HG03095 (cell line): Measurements from ENCODE around the gene HSD17B11.
"Not testable (repeated sequence)": the region's sequence is repeated elsewhere in the genome, so short reads cannot be mapped to it uniquely, and the experiment has no call there.

Source experiments
- ATAC-seq: cut with Tn5 transposase; IDR thresholded peaks from one replicate; pipeline ENCODE4 v1.9.1; 2021; ENCODE audit warnings: moderate library complexity; ENCODE audit not compliant: unreplicated experiment

HSD17B11 gene, protein sequence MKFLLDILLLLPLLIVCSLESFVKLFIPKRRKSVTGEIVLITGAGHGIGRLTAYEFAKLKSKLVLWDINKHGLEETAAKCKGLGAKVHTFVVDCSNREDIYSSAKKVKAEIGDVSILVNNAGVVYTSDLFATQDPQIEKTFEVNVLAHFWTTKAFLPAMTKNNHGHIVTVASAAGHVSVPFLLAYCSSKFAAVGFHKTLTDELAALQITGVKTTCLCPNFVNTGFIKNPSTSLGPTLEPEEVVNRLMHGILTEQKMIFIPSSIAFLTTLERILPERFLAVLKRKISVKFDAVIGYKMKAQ

DNA sequence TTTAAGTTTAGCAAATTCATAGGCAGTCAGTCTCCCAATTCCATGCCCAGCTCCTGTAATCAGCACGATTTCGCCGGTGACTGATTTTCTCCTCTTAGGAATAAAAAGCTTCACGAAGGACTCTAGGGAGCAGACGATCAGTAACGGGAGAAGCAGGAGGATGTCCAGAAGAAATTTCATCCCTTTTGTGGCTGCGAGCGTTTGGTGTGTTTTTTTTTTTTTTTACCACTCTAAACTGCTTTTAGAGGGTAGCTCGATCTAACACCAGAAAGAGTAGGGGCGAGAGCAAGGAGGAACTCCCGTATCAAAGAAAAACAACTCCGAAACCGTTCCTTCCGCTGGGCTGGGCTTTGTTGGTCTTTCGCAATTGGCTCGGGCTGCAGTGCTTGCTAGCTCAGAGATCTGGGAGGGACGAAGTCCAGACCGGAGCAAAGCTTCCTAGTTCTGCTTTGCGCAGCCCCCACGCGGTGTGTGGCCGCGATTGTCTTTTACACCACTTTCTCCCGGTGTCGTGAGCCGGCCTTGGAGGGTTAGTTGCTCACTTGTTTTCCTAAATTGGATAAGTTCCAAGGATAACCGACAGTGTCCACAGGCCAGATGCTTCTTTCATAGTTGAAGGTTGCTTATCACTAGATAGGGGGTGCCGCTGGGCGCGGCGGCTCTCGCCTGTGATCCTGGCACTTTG is at the start of gene HSD17B11:
Gene HSD17B11 (minus strand): TSS at position 298 of the 685 bp plus-strand sequence. CDS start 118 bp downstream, at position 180.
- peak; percentile 100 for ATAC-seq

DNA sequence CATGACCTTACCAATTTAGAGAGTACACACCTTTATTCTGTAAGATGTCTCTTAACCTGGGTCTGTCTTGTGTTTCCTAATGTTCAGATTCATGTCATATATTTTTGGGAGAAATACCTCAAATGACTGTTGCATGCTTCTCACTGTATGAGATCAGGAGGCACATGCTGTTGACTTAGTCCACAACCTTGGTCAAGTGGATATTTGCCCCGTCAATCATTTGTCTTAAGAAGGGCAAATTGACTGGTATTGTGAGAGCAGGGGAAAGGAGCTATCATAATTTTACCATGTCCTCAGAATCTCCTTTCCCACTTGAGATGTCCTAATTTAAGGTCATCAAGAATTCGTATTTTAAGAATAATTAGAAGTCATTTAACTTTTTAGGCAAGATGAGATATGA is 42.4 kb upstream of the HSD17B11 start:
- no peak for ATAC-seq

- ATAC-seq = no peak
Measured at GRCh38 chr4:87430038-87430437, 39.0 kb upstream of the HSD17B11 start.

DNA sequence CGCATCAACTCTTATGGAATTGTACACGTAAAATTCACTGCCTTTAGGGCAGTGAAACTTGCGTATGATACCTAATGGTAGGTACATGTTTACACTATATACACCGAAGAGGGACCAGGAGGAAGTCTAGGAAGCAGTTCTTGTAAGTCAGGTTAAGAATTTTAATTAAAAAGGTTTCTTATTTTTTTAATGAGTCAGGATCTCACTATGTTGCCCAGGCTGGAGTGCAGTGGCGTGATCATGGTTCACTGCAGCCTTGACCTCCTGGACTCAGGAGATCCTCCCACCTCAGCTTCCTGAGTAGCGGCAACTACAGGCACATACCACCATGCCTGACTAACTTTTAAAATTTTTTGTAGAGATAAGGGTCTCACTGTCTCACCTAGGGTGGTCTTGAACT is 38.0 kb upstream of the HSD17B11 start:
- ATAC-seq = no peak

GRCh38 chr4:87427518-87427868 is 36.5 kb upstream of the HSD17B11 start:
- no peak for ATAC-seq

GRCh38 chr4:87426865-87427517 is 36.0 kb upstream of the HSD17B11 start:
- no peak for ATAC-seq

DNA sequence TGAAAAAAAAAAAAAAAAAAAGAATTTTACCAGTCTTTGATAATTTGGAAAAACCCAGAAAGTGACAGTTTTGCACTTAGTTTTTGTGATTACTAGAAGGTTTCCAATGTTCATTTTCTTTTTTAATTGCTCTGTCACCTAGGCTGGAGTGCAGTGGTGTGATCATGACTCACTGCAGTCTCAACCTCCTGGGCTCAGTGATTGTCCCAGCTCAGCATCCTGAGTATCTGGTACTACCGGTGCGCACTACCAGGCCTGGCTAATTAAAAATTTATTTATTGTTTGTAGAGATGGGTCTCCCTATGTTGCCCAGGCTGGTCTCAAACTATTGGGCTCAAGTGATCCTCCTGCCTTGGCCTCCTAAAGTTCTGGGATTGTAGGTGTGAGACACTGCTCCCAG is 34.7 kb upstream of the HSD17B11 start:
- no peak for ATAC-seq

GRCh38 chr4:87424099-87424543 is 33.1 kb upstream of the HSD17B11 start:
- ATAC-seq = not testable (repeated sequence)

DNA sequence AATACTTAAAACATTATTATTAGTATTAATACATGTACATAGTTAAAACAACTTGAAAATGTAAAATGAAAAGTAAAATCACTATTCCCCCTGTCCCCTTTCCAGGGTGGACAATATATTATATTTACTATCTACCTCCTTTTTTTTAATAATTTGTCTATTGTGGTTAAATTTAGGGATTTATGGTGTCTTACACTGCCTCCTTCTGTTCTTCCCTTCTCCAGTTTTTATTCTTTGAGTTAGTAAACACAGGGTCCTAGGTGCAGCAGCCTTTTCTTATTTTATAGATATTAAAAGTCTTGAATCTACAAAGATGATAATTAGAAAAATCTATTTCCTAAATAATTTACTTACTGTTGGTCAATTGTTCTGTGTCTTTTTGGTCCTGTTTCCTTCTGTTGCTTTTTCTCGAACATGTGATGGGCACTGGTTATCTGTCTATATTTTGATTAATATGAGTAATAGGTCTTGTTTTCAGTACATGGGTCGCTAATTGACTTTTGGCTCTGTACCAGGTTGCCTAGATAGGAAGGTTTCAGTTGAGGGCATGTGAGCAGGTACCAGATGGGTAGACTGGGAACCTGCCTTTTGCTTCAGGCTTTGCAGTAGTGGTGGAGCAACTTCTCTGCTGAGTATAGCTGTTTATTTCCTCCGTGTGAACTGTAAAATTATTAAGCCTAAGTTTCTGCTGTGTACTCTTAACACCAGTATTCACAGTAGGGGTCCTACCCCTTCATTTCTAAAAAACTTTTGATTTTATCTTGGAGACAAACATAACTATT is 32.5 kb upstream of the HSD17B11 start:
- ATAC-seq = no peak

GRCh38 chr4:87422104-87423052 is 31.4 kb upstream of the HSD17B11 start, which contains the start of gene NUDT9:
NUDT9 (plus strand) TSS chr4:87422573; CDS start chr4:87422906, 333 bp downstream.
- ATAC-seq = peak; percentile 79

- ATAC-seq = no peak
Measured at GRCh38 chr4:87420276-87420830, 29.4 kb upstream of the HSD17B11 start.

- no peak for ATAC-seq
Measured at GRCh38 chr4:87419578-87420249, 28.7 kb upstream of the HSD17B11 start.

GRCh38 chr4:87418410-87418809 is 27.4 kb upstream of the HSD17B11 start:
- ATAC-seq = not testable (repeated sequence)

- no peak for ATAC-seq
Measured at GRCh38 chr4:87416965-87417364, 26.0 kb upstream of the HSD17B11 start.

GRCh38 chr4:87414816-87415215 is 23.8 kb upstream of the HSD17B11 start:
- ATAC-seq = no peak

GRCh38 chr4:87410679-87411078 is 19.7 kb upstream of the HSD17B11 start:
- no peak for ATAC-seq

GRCh38 chr4:87410157-87410556 is 19.2 kb upstream of the HSD17B11 start:
- ATAC-seq = no peak

DNA sequence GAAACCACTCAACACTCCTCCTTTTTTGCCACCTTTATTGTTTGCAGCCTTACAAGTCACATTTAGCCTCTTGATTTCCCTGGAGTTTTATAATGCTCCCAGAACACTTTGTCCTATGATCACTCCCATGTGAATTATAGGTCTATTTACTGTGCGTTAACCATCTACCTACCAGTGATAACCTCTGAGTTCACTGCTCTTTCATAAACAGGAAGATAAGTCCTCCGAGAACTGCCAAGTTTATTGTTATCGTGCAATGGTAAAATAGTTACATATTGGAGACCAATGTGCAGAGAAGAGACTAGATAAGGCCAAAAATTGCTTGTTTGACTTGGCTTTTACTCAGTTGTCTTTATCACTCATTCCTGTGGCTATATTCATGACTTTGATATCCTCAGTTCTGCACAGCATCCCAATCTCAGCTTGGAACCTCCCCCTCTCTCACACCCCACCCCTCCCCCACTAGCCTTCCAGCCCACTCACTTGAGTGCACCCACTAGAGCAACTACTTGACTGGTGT is 18.5 kb upstream of the HSD17B11 start:
- ATAC-seq = no peak

DNA sequence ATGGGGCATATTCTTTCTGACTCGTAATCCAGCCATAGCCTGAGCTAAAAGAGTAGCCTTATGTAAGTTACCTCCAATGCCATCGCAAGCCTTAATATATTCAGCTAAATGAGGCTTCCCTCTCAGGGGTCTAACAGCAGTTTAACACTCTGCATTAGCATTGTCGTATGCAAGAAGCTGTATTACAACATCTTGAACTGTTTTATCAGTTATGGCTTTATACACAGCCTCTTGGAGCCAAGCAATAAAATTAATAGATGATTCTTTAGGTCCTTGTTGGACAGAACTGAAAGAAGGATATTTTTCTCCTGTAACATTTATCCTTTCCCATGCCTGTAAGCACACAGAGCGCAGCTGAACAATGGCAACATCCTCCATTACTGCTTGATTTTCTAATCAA is 15.9 kb upstream of the HSD17B11 start:
- ATAC-seq = not testable (repeated sequence)
